H1 (cell line): ENCODE data around the gene KIAA1328. TPM values are rescaled to one million over a fixed set of nuclear protein-coding genes. Genes with fewer than 3 reads are reported as not detected.

ENCODE experiments used
- CTCF ChIA-PET: fragments of 300-600 bp; sonication (Branson Sonifier 250); formaldehyde crosslinking; loops from one replicate; lab custom pipeline; 2021; ENCODE audit not compliant: partially characterized antibody; lab: Charles Lee
- POLR2A ChIA-PET: fragments of 300-600 bp; sonication (Branson Sonifier 250); formaldehyde crosslinking; loops from one replicate; lab custom pipeline; 2021; ENCODE audit warnings: inconsistent platforms; ENCODE audit not compliant: partially characterized antibody; lab: Charles Lee
- DNase-seq, 2 experiments: peaks; one replicate each; pipeline versions ENCODE4 v3.0.0 to v3.0.0-alpha.2; 2010 to 2022; ENCODE audit warnings: low spot score in 2 of 2, low read depth in 1 of 2, mixed read lengths in 1 of 2
- FAIRE-seq: peaks from 2 replicates; lab custom pipeline; 2011; peaks lifted over from hg19 to GRCh38; lab: Jason Lieb, UNC
- H2AFZ ChIP-seq: 2 replicates; pipeline ENCODE4 v1.8.1; 2012; ENCODE audit warnings: low read length, inconsistent platforms
- H2AK5ac ChIP-seq: 2 replicates; pipeline ENCODE4 v1.6.1; 2013; ENCODE audit warnings: low read depth, low read length
- H2BK120ac ChIP-seq: replicated peaks from 2 replicates; pipeline ENCODE3; 2013; ENCODE audit warnings: low read depth, low read length, inconsistent platforms
- H2BK12ac ChIP-seq: 2 replicates; pipeline ENCODE4 v1.6.1; 2013; ENCODE audit warnings: low read depth, low read length
- H2BK15ac ChIP-seq: 2 replicates; pipeline ENCODE4 v1.6.1; 2013; ENCODE audit warnings: low read length
- H2BK20ac ChIP-seq: 2 replicates; pipeline ENCODE4 v1.6.1; 2013; ENCODE audit warnings: low read length
- H2BK5ac ChIP-seq: 2 replicates; pipeline ENCODE4 v1.6.1; 2013; ENCODE audit warnings: low read depth, low read length
- H3K14ac ChIP-seq: 2 replicates; pipeline ENCODE4 v1.6.1; 2013; ENCODE audit warnings: inconsistent platforms; ENCODE audit not compliant: insufficient read length
- H3K18ac ChIP-seq: 2 replicates; pipeline ENCODE4 v1.6.1; 2013; ENCODE audit warnings: low read length; ENCODE audit errors: extremely low read depth
- H3K23ac ChIP-seq: 2 replicates; pipeline ENCODE4 v1.6.1; 2013; ENCODE audit warnings: inconsistent platforms; ENCODE audit not compliant: insufficient read length
- H3K23me2 ChIP-seq: 2 replicates; pipeline ENCODE4 v1.6.1; 2013; ENCODE audit warnings: low read depth, low read length
- H3K27ac ChIP-seq: 2 replicates; pipeline ENCODE4 v1.6.1; 2011; ENCODE audit warnings: low read depth, low read length, inconsistent platforms
- H3K27me3 ChIP-seq, 4 experiments: replicated peaks in 1 of 4; 1 replicate in 1 of 4; 2 replicates in 3 of 4; pipeline versions ENCODE4 v1.6.1 to v1.8.1; 2011 to 2013; ENCODE audit warnings: low read length in 3 of 4, mild to moderate bottlenecking in 3 of 4, inconsistent platforms in 2 of 4, mixed read lengths in 2 of 4, moderate library complexity in 1 of 4; ENCODE audit not compliant: control insufficient read depth in 3 of 4, insufficient read depth in 3 of 4; ENCODE audit errors: extremely low read depth in 1 of 4
- H3K36me3 ChIP-seq, 4 experiments: 2 replicates each; pipeline versions ENCODE4 v1.6.1 to v1.8.1; 2011 to 2013; ENCODE audit warnings: mild to moderate bottlenecking in 4 of 4, low read length in 3 of 4, moderate library complexity in 2 of 4, control low read depth in 1 of 4, inconsistent platforms in 1 of 4; ENCODE audit not compliant: insufficient read depth in 4 of 4, control insufficient read depth in 2 of 4
- H3K4ac ChIP-seq: replicated peaks from 2 replicates; pipeline ENCODE3; 2013; ENCODE audit warnings: low read length, low read depth, mixed read lengths, inconsistent platforms; ENCODE audit not compliant: insufficient read length
- H3K4me1 ChIP-seq, 4 experiments: replicated peaks in 1 of 4; 1 replicate in 1 of 4; 2 replicates in 3 of 4; pipeline versions ENCODE4 v1.6.1 to v1.8.1; 2011 to 2013; ENCODE audit warnings: low read length in 3 of 4, inconsistent platforms in 2 of 4, mixed read lengths in 1 of 4; ENCODE audit not compliant: insufficient read depth in 4 of 4, control insufficient read depth in 3 of 4
- H3K4me2 ChIP-seq, 2 experiments: 2 replicates each; pipeline versions ENCODE4 v1.6.1 to v1.8.1; 2011 to 2013; ENCODE audit warnings: low read depth in 2 of 2, low read length in 2 of 2, control low read depth in 1 of 2, inconsistent platforms in 1 of 2, mild to moderate bottlenecking in 1 of 2; ENCODE audit not compliant: insufficient read depth in 1 of 2
- H3K4me3 ChIP-seq, 4 experiments: fragments of 200-600, 300-600 bp in 1 of 4; sonication (generic), shearing (Covaris generic), sonication (Bioruptor Twin) in 1 of 4; 2 replicates each; pipeline versions ENCODE4 v1.5.1 to v1.8.1; 2011 to 2016; ENCODE audit warnings: low read length in 4 of 4, low read depth in 3 of 4, control low read depth in 2 of 4, inconsistent platforms in 2 of 4, mild to moderate bottlenecking in 2 of 4, mixed read lengths in 1 of 4, moderate library complexity in 1 of 4; ENCODE audit not compliant: insufficient read depth in 2 of 4; ENCODE audit errors: extremely low read depth in 1 of 4
- H3K56ac ChIP-seq: replicated peaks from 2 replicates; pipeline ENCODE3; 2013; ENCODE audit warnings: low read depth, mild to moderate bottlenecking, mixed read lengths, low read length, inconsistent platforms; ENCODE audit not compliant: insufficient read length
- H3K79me1 ChIP-seq: 2 replicates; pipeline ENCODE4 v1.6.1; 2013; ENCODE audit warnings: low read depth, low read length, control low read depth
- H3K79me2 ChIP-seq, 2 experiments: 2 replicates each; pipeline versions ENCODE4 v1.6.1 to v1.8.1; 2012 to 2013; ENCODE audit warnings: low read length in 2 of 2, mild to moderate bottlenecking in 2 of 2, inconsistent platforms in 1 of 2; ENCODE audit not compliant: insufficient read depth in 2 of 2, control insufficient read depth in 1 of 2
- H3K9ac ChIP-seq, 4 experiments: replicated peaks in 1 of 4; 1 replicate in 1 of 4; 2 replicates in 3 of 4; pipeline versions ENCODE4 v1.6.1 to v1.8.1; 2011 to 2013; ENCODE audit warnings: low read depth in 3 of 4, low read length in 3 of 4, control low read depth in 2 of 4, mild to moderate bottlenecking in 2 of 4, moderate library complexity in 2 of 4, inconsistent platforms in 1 of 4; ENCODE audit errors: extremely low read depth in 1 of 4
- H3K9me3 ChIP-seq, 2 experiments: 2 replicates each; pipeline versions ENCODE4 v1.6.1 to v1.8.1; 2012 to 2013; ENCODE audit warnings: mild to moderate bottlenecking in 2 of 2, moderate library complexity in 2 of 2, control low read depth in 1 of 2, inconsistent platforms in 1 of 2, low read depth in 1 of 2, low read length in 1 of 2, mixed read lengths in 1 of 2; ENCODE audit not compliant: insufficient read depth in 2 of 2
- H4K20me1 ChIP-seq, 2 experiments: replicated peaks in 1 of 2; 2 replicates each; pipeline versions ENCODE3 to v1.8.1; 2011 to 2013; ENCODE audit warnings: inconsistent platforms in 2 of 2, low read length in 2 of 2, mild to moderate bottlenecking in 1 of 2; ENCODE audit not compliant: insufficient read depth in 2 of 2, control insufficient read depth in 1 of 2
- H4K5ac ChIP-seq: 2 replicates; pipeline ENCODE4 v1.6.1; 2013; ENCODE audit warnings: low read length, low read depth, mixed read lengths, inconsistent platforms; ENCODE audit not compliant: insufficient read length
- H4K8ac ChIP-seq: 2 replicates; pipeline ENCODE4 v1.8.0; 2013; ENCODE audit warnings: mild to moderate bottlenecking, moderate library complexity, low read length, inconsistent platforms; ENCODE audit not compliant: insufficient read depth; ENCODE audit errors: extremely low read depth
- H4K91ac ChIP-seq: replicated peaks from 2 replicates; pipeline ENCODE3; 2013; ENCODE audit warnings: low read length, mixed read lengths, inconsistent platforms; ENCODE audit not compliant: insufficient read length
- BACH1 ChIP-seq: IDR thresholded peaks from 2 replicates; pipeline ENCODE4 v1.6.1; 2012; ENCODE audit warnings: low read length, improper control_type of control experiment
- BRCA1 ChIP-seq: IDR thresholded peaks from 2 replicates; pipeline ENCODE4 v1.6.1; 2012; ENCODE audit warnings: low read depth, low read length, improper control_type of control experiment
- CBX8 ChIP-seq: fragments of 300-800, 300-1000 bp; sonication (generic); IDR thresholded peaks from 2 replicates; pipeline ENCODE4 v1.7.1; 2016; ENCODE audit warnings: low read depth, low read length, borderline replicate concordance
- GABPA ChIP-seq: IDR thresholded peaks from 2 replicates; pipeline ENCODE4 v1.6.1; 2011; ENCODE audit warnings: mild to moderate bottlenecking, low read length, moderate library complexity, borderline replicate concordance; ENCODE audit not compliant: insufficient read depth
- HDAC2 ChIP-seq, 2 experiments: fragments of 300-600 bp in 1 of 2; sonication (generic) in 1 of 2; IDR thresholded peaks; 2 replicates each; pipeline ENCODE4 v1.6.1; 2011 to 2012; ENCODE audit warnings: low read depth in 2 of 2, low read length in 2 of 2, mild to moderate bottlenecking in 2 of 2, moderate library complexity in 2 of 2, borderline replicate concordance in 1 of 2, inconsistent platforms in 1 of 2
- JUND ChIP-seq: IDR thresholded peaks from 2 replicates; pipeline ENCODE4 v1.6.1; 2011; ENCODE audit warnings: mild to moderate bottlenecking, improper control_type of control experiment, low read length
- KDM1A ChIP-seq: fragments of 200-600, 300-600 bp; sonication (generic); IDR thresholded peaks from 2 replicates; pipeline ENCODE4 v1.7.1; 2016; ENCODE audit warnings: mild to moderate bottlenecking, low read length, borderline replicate concordance
- NANOG ChIP-seq: IDR thresholded peaks from 2 replicates; pipeline ENCODE4 v1.6.1; 2011; ENCODE audit warnings: low read length, low read depth, mild to moderate bottlenecking, inconsistent platforms; ENCODE audit not compliant: insufficient read depth, poor library complexity, severe bottlenecking
- NRF1 ChIP-seq: IDR thresholded peaks from 2 replicates; pipeline ENCODE4 v1.6.1; 2011; ENCODE audit warnings: mild to moderate bottlenecking, low read depth, low read length, improper control_type of control experiment
- POLR2AphosphoS5 ChIP-seq: IDR thresholded peaks from 2 replicates; pipeline ENCODE4 v1.6.1; 2011; ENCODE audit warnings: low read depth, low read length
- RBBP5 ChIP-seq: IDR thresholded peaks from 2 replicates; pipeline ENCODE4 v1.7.1; 2012; ENCODE audit warnings: low read depth, mild to moderate bottlenecking, inconsistent platforms, low read length, moderate library complexity, borderline replicate concordance
- RXRA ChIP-seq: IDR thresholded peaks from 2 replicates; pipeline ENCODE4 v1.6.1; 2011; ENCODE audit warnings: low read depth, mild to moderate bottlenecking, low read length, moderate library complexity; ENCODE audit not compliant: insufficient read depth
- SRF ChIP-seq: IDR thresholded peaks from 2 replicates; pipeline ENCODE4 v1.6.1; 2011; ENCODE audit warnings: mild to moderate bottlenecking, low read depth, low read length, moderate library complexity
- TCF12 ChIP-seq: IDR thresholded peaks from 2 replicates; pipeline ENCODE4 v1.6.1; 2011; ENCODE audit warnings: low read depth, mild to moderate bottlenecking, low read length
- WGBS, 2 experiments: shearing (Covaris generic) in 1 of 2; methylation state at CpG; one replicate each; pipeline versions ENCODE4 v1.1.6 to v1.1.7; 2013 to 2015; ENCODE audit warnings: low lambda C conversion rate in 2 of 2, mixed read lengths in 2 of 2, inconsistent platforms in 1 of 2, low coverage in 1 of 2, missing lambda C conversion rate in 1 of 2; ENCODE audit not compliant: insufficient replicate concordance in 2 of 2, insufficient coverage in 1 of 2, insufficient read length in 1 of 2; ENCODE audit errors: extremely low coverage in 1 of 2, missing lambda C conversion rate in 1 of 2; 5-methylcytosine and 5-hydroxymethylcytosine counted together
- polyA plus RNA-seq, 7 experiments: library from polyadenylated mRNA; depleted of rRNA in 3 of 7; stranded (reverse) in 5 of 7; unstranded in 2 of 7; fragments of >200 nt in 5 of 7; fragments of 200-250 nt in 2 of 7; gene quantifications; 1 replicate in 5 of 7; 2 replicates in 1 of 7; 4 replicates in 1 of 7; pipeline versions ENCODE4 v1.2.1 to v1.2.3, GENCODE V29; 2011 to 2013; ENCODE audit warnings: missing spikeins in 2 of 7, mixed read lengths in 2 of 7
- total RNA-seq: library from RNA; stranded (reverse); fragmentation: NEBNext Ultra II Directional; extraction: Animal tissue kit (Norgen Biotek cat#: 25700); gene quantifications from 2 replicates; pipeline ENCODE4 v1.2.1, GENCODE V29; 2021

The KIAA1328 gene
- total and polyA plus RNA-seq, 2 of the 8 experiments (the other 6 are each of a cell fraction or from before 2014, with no cell fraction given), result 2.6 to 5.7 TPM

DNA sequence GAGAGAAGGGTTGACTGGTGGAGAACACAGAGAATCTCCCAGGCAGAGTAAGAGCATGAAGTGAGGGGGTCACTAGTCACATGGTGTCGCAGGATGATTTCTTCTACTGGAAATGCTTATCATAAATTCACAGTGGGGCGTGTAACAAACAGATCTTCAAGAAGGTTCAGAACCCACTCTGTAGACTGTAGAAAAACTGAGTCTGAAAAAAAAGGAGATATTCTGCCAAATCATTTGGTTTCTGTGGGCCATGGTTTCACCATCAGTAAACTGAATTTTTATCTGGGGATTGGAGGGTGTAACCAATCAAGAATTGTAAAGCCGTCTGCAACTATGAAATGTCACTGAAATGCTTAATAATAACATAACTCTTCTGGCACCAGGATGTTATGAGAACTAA lies 15.1 kb upstream of the KIAA1328 start:
- 91% methylated on average over 3 of the region's 3 CpGs; no CpG with 5 or more reads in 1 of the 2 experiments for WGBS, 2 experiments
- DNase-seq, result no peak
- TF ChIP-seq HDAC2 (IDR thresholded peaks at IDR 0.05; ENCODE audit: borderline replicate concordance in 1 of 2, low read depth in 2 of 2, low read length in 2 of 2) (no peak), SRF (no peak), KDM1A (no peak), NRF1 (no peak), NANOG (no peak), BACH1 (no peak), RBBP5 (no peak), POLR2AphosphoS5 (no peak), TCF12 (no peak), CBX8 (no peak), GABPA (no peak), BRCA1 (no peak), JUND (no peak), RXRA (no peak)

More for the DNA sequence above, 15.1 kb upstream of the KIAA1328 start:
- POLR2A ChIA-PET, result no interaction called here
- CTCF ChIA-PET, result interaction anchor here (0.7 to 1.4 kb wide), 4 partner anchors 25 to 297 kb away, joined by 3 to 4 read pairs (median 3); no protein-coding TSS in a partner anchor
- H2AK5ac ChIP-seq, result no peak overlapping the region
- H4K5ac ChIP-seq, result no peak overlapping the region
- H3K9me3 ChIP-seq, result no peaks in the 10 kb centered on the region
- H3K27ac ChIP-seq, result no peak overlapping the region
- no peak for FAIRE-seq
- H3K4me1 ChIP-seq, result no peaks in the 10 kb centered on the region
- no peak overlapping the region for H2BK12ac ChIP-seq
- no peak overlapping the region for H3K14ac ChIP-seq
- peaks cover under 1 to 2% of the 10 kb centered on the region in 2 experiments for H4K20me1 ChIP-seq
- no peak overlapping the region for H3K4me2 ChIP-seq
- no peak overlapping the region for H3K23ac ChIP-seq
- H3K27me3 ChIP-seq, result no peaks in the 10 kb centered on the region
- no peaks in the 10 kb centered on the region for H3K23me2 ChIP-seq
- H3K79me2 ChIP-seq, result no peaks in the 10 kb centered on the region
- no peak overlapping the region for H3K4me3 ChIP-seq
- no peak overlapping the region for H3K56ac ChIP-seq
- H4K91ac ChIP-seq, result no peak overlapping the region
- no peaks in the 10 kb centered on the region; the same call in 1 of the 2 replicates for H3K79me1 ChIP-seq
- H3K4ac ChIP-seq, result no peak overlapping the region
- no peak overlapping the region for H2BK20ac ChIP-seq
- no peak overlapping the region for H2BK120ac ChIP-seq
- no peak overlapping the region for H3K18ac ChIP-seq
- H3K36me3 ChIP-seq, result peaks cover 6 to 43% (median 17%) of the 10 kb centered on the region in 4 experiments; a peak in 7 of 8 replicates
- H4K8ac ChIP-seq, result no peak overlapping the region
- no peak overlapping the region for H3K9ac ChIP-seq
- no peak overlapping the region for H2AFZ ChIP-seq
- no peak overlapping the region for H2BK15ac ChIP-seq
- no peak overlapping the region for H2BK5ac ChIP-seq
